Stimulated activated CD4-positive, alpha-beta T cell treated with anti-CD3 and anti-CD28 coated beads, Interleukin-15, amount 100 ng/mL, for 48 hours (primary cell): ENCODE results near the gene SLC9A9.
"Not testable (repeated sequence)": the region's sequence is repeated elsewhere in the genome, so short reads cannot be mapped to it uniquely, and the experiment has no call there.

Experiments used
- DNase-seq, 2 donors: peaks; one replicate each; pipeline ENCODE4 v3.0.0-alpha.2; 2020; ENCODE audit warnings: low read depth in 2 of 2

The SLC9A9 gene

DNA sequence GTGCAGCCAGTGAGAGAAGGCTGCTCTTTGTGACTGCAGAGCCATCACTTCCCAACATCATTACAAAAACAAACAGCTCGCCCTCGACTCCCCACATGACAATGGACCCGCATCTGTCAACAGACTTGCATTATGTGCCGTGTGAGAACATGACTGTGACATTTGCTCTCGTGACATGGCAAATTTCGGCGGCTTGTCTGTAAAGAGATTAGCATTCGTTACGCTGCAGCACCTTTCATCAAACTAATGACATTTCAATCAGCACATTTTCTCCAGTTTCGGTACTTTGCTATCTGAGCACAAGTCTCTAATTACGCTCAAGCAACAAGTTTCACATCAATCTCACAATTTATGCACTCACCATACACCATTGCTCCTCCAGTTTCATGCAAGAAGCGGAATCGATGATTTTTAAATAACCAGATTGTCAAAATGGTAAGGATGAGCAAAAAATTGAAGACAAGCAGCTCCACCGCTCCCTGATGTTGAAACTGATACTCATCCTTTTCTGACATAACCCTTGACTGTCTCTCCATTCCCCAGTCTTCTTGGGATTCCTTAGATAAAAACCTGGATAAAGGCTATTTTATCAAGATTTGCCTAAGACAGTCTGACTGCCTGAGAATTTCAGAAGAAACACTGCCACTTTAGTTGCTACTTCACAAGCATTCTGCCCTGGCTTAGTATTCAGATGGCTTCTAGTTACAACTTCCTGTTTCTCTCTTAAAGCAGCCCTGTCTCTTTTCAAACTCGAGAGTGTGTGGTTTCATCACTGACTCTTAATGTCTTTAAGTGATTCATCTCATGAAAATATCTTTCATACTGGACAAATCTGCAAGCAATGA lies at the start of gene SLC9A9:
Gene SLC9A9, minus strand, starts transcription at position 682 of the 845 bp plus-strand sequence. Its CDS starts 146 bp downstream, at position 536.
- DNase-seq: peak in 1 of 2 donors; percentile 5

DNA sequence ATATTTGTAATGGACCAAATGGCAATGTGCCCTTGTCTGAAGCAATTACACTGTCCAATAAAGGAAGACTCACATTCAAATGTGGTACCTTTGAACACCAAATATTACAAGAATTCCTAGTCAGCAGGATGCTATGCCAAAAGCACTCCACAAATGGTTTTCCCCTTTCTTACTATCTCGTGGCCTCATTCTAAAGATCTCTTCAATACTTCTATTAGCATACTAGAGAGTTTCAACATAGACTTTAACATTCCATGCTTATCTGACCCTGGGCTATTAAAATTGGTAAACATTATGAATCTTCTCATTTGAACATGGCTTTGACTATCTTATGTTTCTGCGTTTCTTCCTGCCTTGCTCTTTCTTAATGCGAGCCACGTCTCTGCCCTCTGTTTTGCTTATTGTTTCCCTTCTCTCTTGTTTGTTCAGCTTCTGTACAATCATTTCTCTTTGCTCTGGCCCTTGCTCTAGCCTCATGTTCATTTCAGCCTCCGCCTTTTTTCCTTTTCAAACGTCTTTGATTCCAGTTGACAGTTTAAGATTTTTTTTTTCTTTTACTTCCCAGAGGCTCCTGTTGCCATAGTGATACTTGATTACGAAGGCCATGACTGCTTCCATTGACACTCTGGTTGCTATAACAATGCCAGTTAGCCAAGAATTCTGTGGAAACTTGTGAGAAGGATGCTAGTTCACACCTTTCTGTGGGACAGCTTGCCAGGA lies 49.5 kb upstream of the SLC9A9 start:
- DNase-seq: no peak

DNA sequence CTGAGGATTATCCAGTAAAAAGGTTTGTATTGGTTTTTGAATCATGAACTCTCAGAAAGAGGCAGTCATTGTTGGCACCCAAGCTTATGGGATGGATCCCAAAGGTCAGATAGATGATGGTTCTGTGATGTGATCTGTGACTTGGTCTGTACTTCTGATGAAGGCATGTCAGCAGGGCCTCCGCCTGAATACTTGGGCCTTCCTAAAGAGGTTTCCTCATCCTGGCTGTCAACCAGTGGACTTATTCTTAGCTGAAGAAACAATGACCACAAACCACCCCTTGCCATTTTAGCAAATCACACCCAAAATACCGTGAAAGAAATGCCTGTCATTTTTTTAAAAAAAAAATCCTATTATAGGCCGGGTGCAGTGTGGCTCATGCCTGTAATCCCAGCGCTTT lies 48.2 kb upstream of the SLC9A9 start:
- DNase-seq: no peak

DNA sequence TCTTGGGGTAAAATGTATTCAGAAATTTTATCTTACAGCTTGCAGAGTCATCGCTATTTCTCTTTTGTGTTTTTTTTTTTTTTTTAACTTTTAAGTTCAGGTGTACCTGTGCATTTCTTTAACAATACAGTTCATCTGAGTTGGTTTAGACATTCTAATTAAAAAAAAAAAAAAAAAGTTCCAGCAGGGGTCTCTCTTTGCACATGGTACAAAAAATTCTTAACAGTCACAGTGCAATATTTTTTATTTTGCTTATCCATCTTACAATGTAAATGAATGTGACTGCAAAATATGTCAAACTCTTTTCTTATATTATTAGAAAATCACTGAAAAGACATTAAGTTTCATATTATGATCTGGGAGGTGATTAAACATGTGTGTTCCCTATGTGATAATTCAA lies 47.5 kb upstream of the SLC9A9 start:
- no peak for DNase-seq

DNA sequence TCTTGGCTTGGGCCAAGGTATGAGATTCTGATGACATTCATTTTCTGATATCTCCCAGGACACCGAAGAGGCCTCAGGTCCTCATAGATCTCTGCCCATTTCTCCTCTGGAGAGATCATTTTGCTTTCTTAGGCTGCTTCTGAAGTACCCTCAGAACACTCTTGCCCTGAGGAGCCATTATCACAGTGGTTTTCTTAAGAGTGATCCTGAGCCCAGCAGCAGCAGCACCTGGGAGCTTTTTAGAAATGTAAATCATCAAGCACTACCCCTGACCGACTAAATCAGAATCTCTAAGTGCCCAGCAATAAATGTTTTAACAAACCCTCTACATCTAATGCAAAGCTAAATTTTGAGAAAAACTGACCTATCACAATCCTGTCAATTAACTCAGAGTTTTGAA lies 40.6 kb upstream of the SLC9A9 start:
- no peak for DNase-seq

DNA sequence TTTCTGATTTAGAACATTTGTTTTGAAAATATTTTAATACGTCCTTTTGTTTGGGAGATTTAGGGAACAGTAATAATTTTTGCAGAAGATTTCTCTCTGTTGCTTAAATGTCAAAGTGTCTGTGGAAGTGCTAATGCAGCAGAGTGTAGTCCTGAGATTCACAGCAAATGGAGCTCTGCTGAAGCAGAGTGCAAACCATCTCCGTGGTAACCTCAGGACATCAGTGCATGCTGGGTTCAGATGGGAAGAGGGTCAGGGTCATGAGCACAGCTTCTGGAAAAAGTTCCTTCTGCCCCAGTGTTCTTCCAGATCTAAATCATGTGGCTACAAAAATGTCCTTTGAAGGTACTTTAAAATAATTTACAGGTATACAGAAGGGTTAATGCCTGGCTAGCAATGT lies 39.9 kb upstream of the SLC9A9 start:
- no peak for DNase-seq

DNA sequence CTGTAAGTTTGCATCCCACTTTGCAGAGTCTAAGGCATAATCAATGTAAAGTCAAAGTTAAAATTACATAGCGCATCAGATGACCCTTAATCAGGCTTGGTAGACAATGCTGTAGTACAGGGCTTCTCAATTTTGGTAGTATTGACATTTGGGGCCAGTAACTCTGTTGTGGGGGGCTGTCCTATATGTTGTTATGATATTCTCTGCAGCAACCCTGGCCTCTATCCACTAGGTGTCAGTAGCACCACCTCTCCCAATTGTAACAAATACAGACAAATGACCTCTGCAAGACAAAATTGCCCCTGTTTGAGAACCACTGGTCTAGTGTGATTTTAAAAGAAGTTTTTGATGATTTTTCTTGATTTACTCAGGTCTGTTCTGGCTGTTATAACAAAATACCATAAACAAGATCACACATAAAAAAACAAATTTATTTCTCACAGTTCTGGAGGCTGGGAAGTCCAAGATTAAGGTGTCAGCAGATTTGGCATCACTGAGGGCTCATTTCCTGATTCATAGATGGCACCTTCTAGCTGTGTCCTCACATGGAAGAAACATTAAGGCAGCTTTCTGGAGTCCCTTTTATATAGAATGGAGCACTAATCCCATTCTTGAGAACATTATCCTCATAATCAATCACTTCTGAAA lies 37.6 kb upstream of the SLC9A9 start:
- peak; percentile 4 to 6 for DNase-seq

DNA sequence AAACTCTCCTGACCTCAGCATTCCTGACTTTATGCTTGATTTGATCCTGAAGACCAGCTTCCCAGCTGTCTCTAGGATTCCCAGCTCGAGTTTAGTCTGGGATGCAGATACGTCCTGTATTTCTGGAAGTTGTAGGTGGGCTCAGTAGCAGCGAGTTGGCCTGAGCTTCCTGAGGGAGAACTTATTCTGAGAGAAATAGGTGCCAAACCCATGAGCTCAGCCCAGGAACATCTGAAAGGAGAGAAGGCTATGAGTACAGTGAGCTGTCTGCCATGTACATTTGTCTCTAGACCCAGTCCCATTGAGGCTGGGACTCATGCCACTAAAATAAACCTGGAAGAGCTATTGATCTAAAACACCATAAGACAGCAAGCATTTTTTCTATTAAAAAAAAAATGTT lies 36.6 kb upstream of the SLC9A9 start:
- no peak for DNase-seq

DNA sequence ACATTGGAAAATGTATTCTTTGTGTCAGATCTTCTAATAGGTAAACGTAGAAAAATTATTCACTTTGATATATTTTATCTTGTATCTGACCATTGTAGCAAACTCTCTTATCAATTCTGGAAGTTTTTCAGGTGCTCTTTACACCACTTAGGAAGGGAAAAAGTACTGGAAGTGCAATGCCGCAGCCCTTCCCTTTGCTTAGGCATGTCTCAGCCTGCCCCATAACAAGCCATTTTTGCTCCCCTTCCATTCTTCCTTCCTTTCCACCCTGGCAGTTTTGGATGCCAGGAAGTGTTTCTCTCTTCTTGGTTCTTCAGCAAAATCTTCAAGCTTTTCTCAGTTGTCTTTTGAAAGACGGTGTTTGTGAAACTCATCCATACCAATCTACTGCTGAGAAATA lies 34.9 kb upstream of the SLC9A9 start:
- DNase-seq: no peak

DNA sequence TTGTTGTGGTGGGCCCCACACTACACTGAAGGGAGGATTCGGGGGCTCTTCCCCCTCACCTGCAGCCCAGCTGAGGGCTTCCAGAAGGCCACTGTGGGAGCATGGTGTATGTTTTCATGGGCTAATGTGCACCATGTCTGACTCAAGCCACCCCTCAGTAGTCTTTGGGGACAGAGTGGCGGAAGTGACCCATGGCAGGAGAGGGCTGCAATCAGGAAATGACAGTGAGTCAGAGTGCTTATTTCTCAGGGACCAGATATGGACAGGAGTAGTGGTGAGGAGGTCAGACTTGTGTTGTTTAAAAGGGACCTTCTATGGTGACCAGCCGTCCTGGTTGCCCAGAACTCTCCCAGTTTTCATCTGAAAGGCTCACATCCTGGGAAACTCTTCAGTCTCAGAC lies 32.8 kb upstream of the SLC9A9 start:
- DNase-seq: no peak

DNA sequence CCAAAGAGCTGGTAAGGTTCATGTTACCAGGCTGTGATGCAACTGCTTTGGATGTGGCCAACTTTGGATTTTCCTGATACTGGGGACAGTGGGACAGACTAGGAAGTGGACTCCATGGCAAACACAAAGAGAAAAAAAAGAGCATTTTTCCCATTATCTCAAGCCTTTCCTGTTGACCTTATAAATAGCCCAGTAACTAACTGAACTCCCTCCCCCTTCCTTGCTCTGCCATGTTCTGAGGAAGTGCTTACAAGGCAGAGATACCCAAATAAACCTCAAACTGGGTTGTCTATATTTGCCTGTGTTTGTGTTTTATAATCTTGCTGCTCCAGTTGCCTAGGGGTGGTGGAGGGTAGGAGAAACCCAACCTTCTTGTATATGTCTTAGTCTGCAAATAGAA lies 27.3 kb upstream of the SLC9A9 start:
- no peak for DNase-seq

DNA sequence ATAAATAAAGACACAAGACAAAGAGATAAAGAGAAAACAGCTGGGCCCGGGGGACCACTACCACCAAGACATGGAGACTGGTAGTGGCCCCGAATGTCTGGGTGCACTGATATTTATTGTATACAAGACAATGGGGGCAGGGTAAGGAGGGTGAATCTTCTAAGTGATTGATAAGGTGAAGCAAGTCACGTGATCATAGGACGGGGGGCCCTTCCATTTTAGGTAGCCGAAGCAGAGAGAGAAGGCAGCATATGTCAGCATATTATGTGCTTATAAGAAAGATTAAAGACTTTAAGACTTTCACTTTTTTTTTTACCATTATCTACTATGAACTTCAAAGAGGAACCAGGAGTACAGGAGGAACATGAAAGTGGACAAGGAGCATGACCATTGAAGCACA lies 25.3 kb upstream of the SLC9A9 start:
- DNase-seq: not testable (repeated sequence)

DNA sequence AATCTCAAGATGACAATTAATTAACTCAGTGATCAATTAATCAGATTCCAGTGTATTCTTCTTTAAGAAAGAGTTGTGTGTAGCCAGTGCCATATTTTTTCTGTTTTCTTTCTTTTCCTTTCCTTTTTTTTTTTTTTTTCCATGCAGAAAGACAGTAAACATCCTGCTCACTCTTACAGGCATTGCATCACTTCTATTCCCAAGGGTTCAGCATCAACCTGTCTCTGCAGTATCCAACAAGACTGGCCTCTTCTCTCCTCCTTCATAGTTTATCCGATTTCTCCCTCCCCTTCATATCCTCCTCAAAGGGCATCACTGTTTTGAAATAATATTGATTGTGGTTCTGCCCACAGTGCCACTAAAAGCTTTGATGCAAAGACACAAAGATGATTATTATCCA lies 17.0 kb upstream of the SLC9A9 start:
- DNase-seq: no peak

DNA sequence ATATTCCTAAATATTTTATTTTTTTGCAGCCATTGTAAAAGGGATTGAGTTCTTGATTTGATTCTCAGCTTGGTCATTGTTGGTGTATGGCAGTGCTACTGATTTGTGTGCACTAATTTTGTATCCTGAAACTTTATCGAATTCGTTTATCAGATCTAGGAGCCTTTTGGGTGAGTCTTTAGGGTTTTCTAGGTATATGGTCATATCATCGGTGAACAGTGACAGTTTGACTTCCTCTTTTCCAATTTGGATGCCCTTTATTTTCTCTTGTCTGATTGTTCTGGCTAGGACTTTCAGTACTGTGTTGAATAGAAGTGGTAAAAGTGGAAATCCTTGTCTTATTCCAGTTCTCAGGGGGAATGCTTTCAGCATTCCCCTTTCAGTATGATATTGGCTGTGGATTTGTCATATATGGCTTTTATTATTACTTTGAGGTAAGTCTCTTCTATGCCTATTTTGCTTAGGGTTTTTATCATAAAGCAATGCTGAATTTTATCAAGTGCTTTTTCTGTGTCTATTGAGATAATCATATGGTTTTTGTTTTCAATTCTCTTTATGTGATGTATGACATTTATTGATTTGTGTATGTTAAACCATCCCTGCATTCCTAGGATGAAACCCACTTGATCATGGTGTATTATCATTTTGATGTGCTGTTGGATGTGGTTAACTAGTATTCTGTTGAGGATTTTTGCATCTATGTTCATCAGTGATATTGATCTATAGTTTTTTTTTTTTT lies 11.4 kb upstream of the SLC9A9 start:
- no peak for DNase-seq

DNA sequence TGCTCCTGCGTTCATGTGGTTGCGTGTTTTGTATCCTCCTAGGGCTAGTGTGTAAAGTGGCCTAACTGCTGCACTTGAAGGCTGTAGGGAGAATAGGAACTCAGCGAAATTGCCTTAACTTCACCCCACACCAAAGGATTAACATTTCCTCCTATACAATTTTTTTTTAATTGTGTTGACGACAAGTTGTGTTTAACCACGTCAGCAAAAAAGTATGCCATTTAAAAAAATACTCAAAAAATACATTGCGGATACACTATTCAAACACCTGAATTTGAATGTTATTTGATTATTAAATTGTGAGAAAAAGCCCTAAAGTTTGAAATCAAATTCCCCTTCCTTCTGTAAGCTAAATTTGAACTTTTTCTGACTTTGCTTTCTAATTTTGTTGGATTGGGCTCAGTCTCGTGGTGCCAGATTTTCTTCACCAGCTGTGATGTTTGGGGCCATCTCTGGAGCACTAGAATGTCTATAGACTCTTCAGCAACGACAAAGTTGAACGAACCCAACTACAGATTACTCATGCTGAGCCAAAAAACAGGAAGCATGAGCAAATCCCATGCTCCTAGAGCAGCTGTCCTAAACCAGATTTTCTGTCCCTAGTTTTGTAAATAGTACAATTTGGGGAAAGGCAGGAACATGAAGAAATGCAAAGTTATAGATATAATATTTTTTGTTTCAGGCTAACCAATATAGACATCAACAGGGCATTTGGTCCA lies 8.1 kb upstream of the SLC9A9 start:
- no peak for DNase-seq

DNA sequence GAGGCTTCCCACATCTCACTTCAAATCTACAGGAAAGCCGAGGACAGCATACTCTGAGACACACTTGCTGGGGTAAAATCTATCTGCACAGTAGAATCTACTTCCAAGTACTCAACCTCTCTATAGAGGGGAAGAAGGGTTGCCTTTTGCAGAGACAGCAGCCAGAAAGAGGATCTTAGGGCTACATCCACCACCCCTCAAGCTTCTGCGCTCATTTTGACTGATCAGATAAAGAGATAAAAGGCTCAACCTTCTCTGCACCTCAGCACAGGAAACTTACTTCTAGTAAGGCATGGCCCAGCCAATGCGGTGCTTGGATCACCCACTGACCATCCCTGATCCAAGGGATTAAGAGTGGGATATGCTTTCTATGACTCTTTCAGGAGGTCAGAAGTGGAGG lies 6.9 kb upstream of the SLC9A9 start:
- no peak for DNase-seq

DNA sequence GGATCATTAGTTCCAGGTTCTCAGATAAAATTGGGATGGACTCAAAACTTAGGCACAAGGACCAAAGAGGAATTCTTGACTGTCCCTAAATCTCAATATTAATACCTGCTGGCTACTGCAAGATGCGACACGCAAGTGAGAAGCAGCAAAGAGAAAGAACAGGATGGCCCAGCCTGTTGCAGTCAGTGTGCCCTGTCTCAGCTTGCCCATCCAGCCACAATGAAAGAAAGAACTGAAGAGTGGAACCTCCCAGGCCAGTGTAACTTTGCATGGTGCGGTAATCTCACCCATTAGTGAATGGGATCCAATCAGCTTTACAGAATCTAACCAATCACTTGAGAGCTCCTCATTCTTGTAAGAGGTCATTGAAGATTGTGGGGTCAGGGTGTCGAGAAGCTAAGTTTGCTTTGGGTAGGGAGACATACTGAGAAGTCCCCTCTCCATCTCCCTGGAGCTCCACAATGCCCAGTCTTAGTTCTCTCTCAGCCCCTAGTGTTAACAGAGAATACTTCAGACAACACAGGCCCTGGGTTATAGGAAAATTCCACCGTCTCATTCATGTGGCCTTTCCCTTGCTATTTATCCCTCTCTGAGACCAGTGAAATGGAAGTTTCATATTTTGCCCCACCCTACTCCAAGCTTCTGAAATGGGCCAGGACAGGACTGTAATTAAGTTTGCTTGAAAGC lies 3.2 kb upstream of the SLC9A9 start:
- DNase-seq: no peak

DNA sequence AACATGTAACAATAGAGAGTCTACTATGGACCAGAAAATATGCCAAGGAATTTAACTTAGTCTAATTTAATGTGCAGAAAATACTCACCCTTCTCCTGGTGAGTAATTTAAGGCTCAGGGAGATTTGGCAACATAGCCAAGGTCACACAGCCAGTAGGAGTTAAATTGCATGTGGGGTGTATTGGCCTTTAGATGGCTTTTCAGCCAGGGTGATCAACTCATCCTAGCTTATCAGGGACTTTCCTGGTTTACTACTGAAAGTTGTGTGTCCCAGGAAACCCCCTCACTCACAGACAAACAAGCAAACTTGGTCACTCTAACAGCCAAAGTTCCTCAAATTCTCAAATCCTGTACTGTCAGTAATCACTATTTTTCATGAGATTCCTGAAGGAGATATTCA lies 2.6 kb upstream of the SLC9A9 start:
- DNase-seq: no peak

DNA sequence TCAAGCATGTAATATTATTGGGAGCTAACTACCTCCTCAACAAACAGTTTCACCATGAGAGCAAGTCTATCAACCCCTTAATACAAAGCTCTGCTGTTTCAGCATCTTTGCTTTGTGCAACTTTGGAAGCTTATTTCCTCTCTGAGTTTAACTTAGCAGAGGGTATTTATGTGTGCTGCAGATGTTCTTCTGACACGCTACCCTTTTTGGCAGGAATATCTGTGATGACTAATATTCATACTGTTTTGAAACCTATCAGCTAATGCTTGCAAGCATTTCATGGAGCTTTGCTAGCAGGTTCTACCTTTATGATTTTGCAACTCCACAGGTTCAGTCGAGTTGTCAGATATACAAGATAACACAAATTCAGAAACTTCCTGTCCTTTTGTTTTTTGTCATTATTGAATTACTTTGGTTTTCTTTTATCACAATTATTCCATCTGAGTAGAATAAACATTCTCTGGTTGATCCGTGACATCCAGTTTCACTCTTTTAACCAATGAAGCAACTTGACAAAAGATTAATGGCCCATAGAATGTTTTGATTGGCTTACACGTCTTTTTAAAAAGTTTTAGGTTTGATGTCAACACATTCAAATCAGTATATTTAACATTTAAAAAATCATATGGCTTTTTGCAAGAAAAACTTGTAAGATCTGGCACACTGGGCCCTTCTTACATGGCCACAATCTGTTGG lies 1.7 kb upstream of the SLC9A9 start:
- no peak for DNase-seq

DNA sequence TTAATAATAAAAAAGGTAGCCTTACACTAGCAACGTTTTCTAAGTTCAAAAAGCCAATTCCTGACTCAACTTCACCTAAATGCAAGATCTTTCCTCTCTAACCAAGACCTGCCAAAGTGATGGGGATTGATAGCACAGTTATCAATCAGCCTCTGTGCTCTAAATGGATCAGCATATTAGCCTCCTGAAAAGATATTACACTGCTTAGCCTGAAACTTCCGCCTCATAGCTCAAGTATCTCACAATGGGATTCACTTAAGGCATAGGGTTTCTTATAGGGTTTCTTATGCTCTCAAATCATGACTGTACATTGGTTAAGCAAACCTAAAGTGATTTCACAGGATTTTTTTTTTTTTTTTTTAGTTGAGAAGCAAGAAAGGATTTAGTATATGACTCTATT lies 436 bp upstream of the SLC9A9 start:
- no peak for DNase-seq
